ENCODE measurements around the gene GAS1. TPM values are rescaled to one million over a fixed set of nuclear protein-coding genes. Genes with fewer than 3 reads are reported as not detected.

The GAS1 gene
- polyA plus RNA-seq, 3 donors from 2014 or later: 1.4 to 3.9 (median 3.4) TPM

GRCh38 chr9:86953181-86953580, 5.9 kb upstream of the GAS1 start:
- peaks cover 6 to 15% (median 10%) of the 10 kb centered on the region in 3 donors for H3K27me3 Mint-ChIP-seq (ENCODE audit: low read depth in 3 of 3)

DNA sequence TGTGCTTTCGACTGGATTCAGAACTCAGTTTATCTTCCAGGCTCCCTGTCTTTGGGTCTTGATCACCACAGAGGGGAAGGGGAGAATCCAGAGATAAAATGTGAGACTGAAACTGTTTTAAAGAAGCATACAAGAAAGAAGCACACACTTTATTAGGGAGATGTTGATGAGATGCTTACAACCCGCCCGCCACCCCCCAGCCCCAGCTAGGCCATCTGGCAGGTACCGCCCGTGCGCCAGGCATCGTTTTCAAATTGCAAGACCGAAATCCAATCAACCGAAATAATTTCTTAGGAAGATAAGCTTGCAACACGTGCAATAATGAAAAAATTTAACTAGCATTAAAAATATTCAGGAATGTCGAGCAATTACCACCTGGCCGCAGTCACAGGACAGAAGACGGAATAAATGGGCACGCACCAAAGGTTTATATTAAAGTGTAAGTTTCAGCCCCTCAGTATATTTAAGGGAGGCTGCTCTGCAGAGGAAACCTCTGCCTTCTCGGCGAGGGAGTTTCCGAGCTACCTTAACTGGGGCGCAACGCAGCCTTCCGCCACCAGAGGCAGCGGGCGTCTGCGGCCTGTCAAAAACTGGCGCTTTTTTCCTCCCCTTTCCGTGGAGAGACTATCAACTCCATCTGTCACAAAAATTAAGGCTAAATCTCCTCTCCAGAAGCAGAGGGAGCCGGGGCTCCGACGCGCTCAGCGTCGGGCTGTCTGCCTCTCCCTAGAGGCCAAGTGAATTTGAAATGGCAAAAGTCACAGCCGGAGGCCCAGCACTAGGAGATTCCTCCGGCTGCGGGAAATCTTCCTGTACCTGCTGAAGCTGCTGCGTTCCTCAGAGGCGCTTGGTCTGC, 996 bp upstream of the GAS1 start:
- H3K9me3 Mint-ChIP-seq: no peaks in the 10 kb centered on the region
- peak overlapping the region; percentile 89 to 95 (median 94) for H3K4me3 Mint-ChIP-seq
- peak; percentile 70 to 72 (median 71) for DNase-seq
- peaks cover 26 to 39% of the 10 kb centered on the region in 2 donors for H3K4me1 Mint-ChIP-seq
- H3K27ac Mint-ChIP-seq: peak overlapping the region; percentile 24 to 89 (median 74)
- H3K36me3 Mint-ChIP-seq: peaks cover 0 to 4% (median 0%) of the 10 kb centered on the region in 3 donors
- peaks cover 4 to 22% (median 11%) of the 10 kb centered on the region in 3 donors for H3K27me3 Mint-ChIP-seq (ENCODE audit: low read depth in 3 of 3)

More at GRCh38 chr9:86953181-86953580, 5.9 kb upstream of the GAS1 start:
- Mint-ChIP-seq H3K9me3 (no peaks in the 10 kb centered on the region), H3K36me3 (peaks cover 0 to 4% (median 0%) of the 10 kb centered on the region in 3 donors), H3K4me1 (peaks cover 17 to 20% of the 10 kb centered on the region in 2 donors), H3K4me3 (no peak overlapping the region), H3K27ac (no peak overlapping the region)
- no peak for DNase-seq

- DNase-seq: peak; percentile 63 to 73 (median 70)
- Mint-ChIP-seq H3K4me1 (peaks cover 26 to 39% of the 10 kb centered on the region in 2 donors), H3K36me3 (no peaks in the 10 kb centered on the region), H3K27ac (peak overlapping the region in 2 of 6 donors; percentile 46 to 72), H3K4me3 (peak overlapping the region; percentile 78 to 94 (median 85)), H3K9me3 (no peaks in the 10 kb centered on the region), H3K27me3 (ENCODE audit: low read depth in 3 of 3) (peaks cover 9 to 28% (median 23%) of the 10 kb centered on the region in 3 donors)
Observed at GRCh38 chr9:86946201-86947145, 833 bp downstream of the GAS1 start.

- Mint-ChIP-seq H3K27ac (peak overlapping the region in 2 of 6 donors; percentile 32 to 46), H3K4me1 (peaks cover 26 to 39% of the 10 kb centered on the region in 2 donors), H3K27me3 (ENCODE audit: low read depth in 3 of 3) (peaks cover 9 to 32% (median 28%) of the 10 kb centered on the region in 3 donors), H3K36me3 (no peaks in the 10 kb centered on the region), H3K4me3 (peak overlapping the region; percentile 78 to 94 (median 85)), H3K9me3 (no peaks in the 10 kb centered on the region)
- peak in 1 of 3 donors; percentile 42 for DNase-seq
Observed at GRCh38 chr9:86945728-86946200, 1.5 kb downstream of the GAS1 start.

DNA sequence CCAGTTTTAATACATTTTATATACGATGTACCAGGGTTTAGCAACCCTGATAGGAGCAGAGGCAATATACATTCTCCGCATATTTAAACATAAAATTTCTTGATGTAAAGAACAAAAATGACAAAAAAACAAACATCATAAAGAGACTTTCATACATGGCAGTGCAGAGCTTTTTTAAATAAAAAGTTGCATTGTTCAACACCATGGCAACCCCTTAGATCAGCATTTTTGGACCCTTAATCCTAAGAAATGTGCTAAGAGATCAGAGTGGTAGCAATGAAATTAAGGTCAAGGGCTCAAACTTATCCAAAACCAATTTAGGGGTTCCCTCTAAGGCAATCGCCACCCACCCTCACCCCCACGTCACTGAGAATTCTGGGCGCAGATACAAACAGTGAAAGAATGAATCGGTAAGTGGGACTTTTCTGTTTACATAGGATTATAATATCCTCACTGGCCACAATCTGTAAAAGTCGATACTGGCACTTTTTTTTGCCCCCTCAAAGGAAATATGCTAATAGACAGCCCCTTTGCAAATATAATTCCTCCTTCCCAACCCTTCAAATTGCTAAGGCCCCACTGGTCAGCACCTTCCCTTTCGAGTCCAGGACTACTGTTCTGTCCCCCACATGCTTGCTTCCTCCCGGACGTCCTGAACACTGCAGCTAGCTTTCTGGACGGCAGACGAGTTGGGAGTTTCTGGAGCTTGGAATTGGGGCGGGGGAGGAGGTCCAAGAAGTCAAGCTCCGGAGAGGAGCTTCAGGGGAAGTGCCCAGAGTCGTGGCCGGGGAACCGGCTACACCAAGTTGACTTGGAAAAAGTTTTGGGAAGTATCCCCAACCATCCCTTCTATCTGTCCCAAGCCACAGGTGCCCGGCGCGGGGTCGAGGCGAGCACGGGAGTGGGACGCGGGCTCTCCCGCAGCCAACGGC, 2.2 kb downstream of the GAS1 start:
- H3K4me3 Mint-ChIP-seq: peak overlapping the region; percentile 75 to 83 (median 79)
- H3K36me3 Mint-ChIP-seq: no peaks in the 10 kb centered on the region
- peaks cover 9 to 32% (median 32%) of the 10 kb centered on the region in 3 donors for H3K27me3 Mint-ChIP-seq (ENCODE audit: low read depth in 3 of 3)
- H3K4me1 Mint-ChIP-seq: peaks cover 26 to 37% of the 10 kb centered on the region in 2 donors
- DNase-seq: no peak
- peak overlapping the region in 4 of 6 donors; percentile 29 to 70 (median 56) for H3K27ac Mint-ChIP-seq
- no peaks in the 10 kb centered on the region for H3K9me3 Mint-ChIP-seq

GRCh38 chr9:86943201-86944113, 3.8 kb downstream of the GAS1 start:
- H3K9me3 Mint-ChIP-seq: no peaks in the 10 kb centered on the region
- H3K36me3 Mint-ChIP-seq: no peaks in the 10 kb centered on the region
- no peak overlapping the region for H3K4me3 Mint-ChIP-seq
- H3K27me3 Mint-ChIP-seq (ENCODE audit: low read depth in 3 of 3): peaks cover 11 to 36% (median 33%) of the 10 kb centered on the region in 3 donors
- H3K27ac Mint-ChIP-seq: no peak overlapping the region
- DNase-seq: no peak
- H3K4me1 Mint-ChIP-seq: peaks cover 12 to 21% of the 10 kb centered on the region in 2 donors

- Mint-ChIP-seq H3K27ac (no peak overlapping the region), H3K4me3 (no peak overlapping the region), H3K9me3 (no peaks in the 10 kb centered on the region), H3K4me1 (peaks cover 7 to 14% of the 10 kb centered on the region in 2 donors), H3K27me3 (ENCODE audit: low read depth in 3 of 3) (peaks cover 11 to 32% (median 28%) of the 10 kb centered on the region in 3 donors), H3K36me3 (no peaks in the 10 kb centered on the region)
- no peak for DNase-seq
Observed at GRCh38 chr9:86942281-86943200, 4.8 kb downstream of the GAS1 start.

- no peaks in the 10 kb centered on the region for H3K9me3 Mint-ChIP-seq
- H3K27ac Mint-ChIP-seq: no peak overlapping the region
- H3K27me3 Mint-ChIP-seq (ENCODE audit: low read depth in 3 of 3): peaks cover 11 to 31% (median 25%) of the 10 kb centered on the region in 3 donors
- no peaks in the 10 kb centered on the region for H3K36me3 Mint-ChIP-seq
- H3K4me1 Mint-ChIP-seq: peaks cover 7 to 14% of the 10 kb centered on the region in 2 donors
- no peak overlapping the region for H3K4me3 Mint-ChIP-seq
- no peak for DNase-seq
Observed at GRCh38 chr9:86941197-86941596, 6.1 kb downstream of the GAS1 start.

GRCh38 chr9:86940774-86941173, 6.5 kb downstream of the GAS1 start:
- no peak for DNase-seq

GRCh38 chr9:86939891-86940290, 7.4 kb downstream of the GAS1 start:
- no peak overlapping the region for H3K4me3 Mint-ChIP-seq

More at GRCh38 chr9:86940774-86941173, 6.5 kb downstream of the GAS1 start:
- Mint-ChIP-seq H3K36me3 (no peaks in the 10 kb centered on the region), H3K9me3 (no peaks in the 10 kb centered on the region), H3K27me3 (ENCODE audit: low read depth in 3 of 3) (peaks cover 11 to 33% (median 25%) of the 10 kb centered on the region in 3 donors), H3K4me1 (peaks cover 6 to 14% of the 10 kb centered on the region in 2 donors), H3K27ac (no peak overlapping the region), H3K4me3 (no peak overlapping the region)

GRCh38 chr9:86939321-86939720, 8.0 kb downstream of the GAS1 start:
- no peaks in the 10 kb centered on the region for H3K36me3 Mint-ChIP-seq
- no peak overlapping the region for H3K4me3 Mint-ChIP-seq
- peaks cover 0 to 2% of the 10 kb centered on the region in 2 donors for H3K4me1 Mint-ChIP-seq
- H3K27ac Mint-ChIP-seq: no peak overlapping the region
- H3K27me3 Mint-ChIP-seq (ENCODE audit: low read depth in 3 of 3): peaks cover 9 to 37% (median 16%) of the 10 kb centered on the region in 3 donors
- H3K9me3 Mint-ChIP-seq: no peaks in the 10 kb centered on the region
- no peak for DNase-seq

More at GRCh38 chr9:86939891-86940290, 7.4 kb downstream of the GAS1 start:
- no peak for DNase-seq
- Mint-ChIP-seq H3K27me3 (ENCODE audit: low read depth in 3 of 3) (peaks cover 9 to 37% (median 18%) of the 10 kb centered on the region in 3 donors), H3K4me1 (peaks cover under 1 to 8% of the 10 kb centered on the region in 2 donors), H3K36me3 (no peaks in the 10 kb centered on the region), H3K27ac (no peak overlapping the region), H3K9me3 (no peaks in the 10 kb centered on the region)

Measured in immature natural killer cell (primary cell).